Activated naive CD4-positive, alpha-beta T cell treated with Interleukin-2 at 50 U/mL for 16 hours (primary cell): ENCODE data around the gene LRCH3.

Experiments
- DNase-seq: peaks from one replicate; pipeline ENCODE4 v3.0.0-alpha.2; 2020

The LRCH3 gene

DNA sequence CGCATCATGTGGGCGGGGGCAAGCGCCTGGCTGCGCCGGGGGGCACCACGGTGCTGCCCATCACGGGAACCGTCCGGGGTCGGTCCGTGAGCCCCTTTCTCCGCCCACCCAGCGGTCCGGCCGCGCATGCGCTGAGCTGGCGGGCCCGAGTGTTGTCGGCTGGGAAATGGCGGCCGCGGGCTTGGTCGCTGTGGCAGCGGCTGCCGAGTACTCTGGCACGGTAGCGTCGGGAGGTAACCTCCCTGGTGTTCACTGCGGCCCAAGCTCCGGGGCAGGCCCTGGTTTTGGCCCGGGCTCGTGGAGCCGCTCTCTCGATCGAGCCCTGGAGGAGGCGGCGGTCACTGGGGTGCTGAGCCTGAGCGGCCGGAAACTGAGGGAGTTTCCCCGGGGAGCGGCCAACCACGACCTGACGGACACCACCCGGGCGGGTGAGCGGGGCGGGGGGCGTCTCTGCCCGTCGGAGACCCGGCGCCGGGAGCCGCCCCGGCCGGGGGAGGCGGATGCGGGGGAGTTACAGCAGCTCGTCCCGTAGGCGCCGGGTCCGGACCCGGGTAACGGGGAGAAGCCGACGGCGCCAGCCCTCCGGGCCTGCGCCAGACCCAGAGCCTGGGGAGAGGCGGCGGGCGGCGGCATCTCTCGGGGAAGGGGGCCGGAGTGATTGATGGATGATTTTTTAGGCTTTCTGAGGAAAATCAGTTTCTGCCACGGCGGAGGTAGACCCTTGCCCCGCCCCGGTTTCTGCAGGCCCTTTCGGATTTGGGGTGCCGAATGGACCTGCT, at the start of gene LRCH3:
Gene LRCH3 (plus strand): TSS at position 142 of the 779 bp plus-strand sequence. CDS start 25 bp downstream, at position 167.
- peak; percentile 85 for DNase-seq

DNA sequence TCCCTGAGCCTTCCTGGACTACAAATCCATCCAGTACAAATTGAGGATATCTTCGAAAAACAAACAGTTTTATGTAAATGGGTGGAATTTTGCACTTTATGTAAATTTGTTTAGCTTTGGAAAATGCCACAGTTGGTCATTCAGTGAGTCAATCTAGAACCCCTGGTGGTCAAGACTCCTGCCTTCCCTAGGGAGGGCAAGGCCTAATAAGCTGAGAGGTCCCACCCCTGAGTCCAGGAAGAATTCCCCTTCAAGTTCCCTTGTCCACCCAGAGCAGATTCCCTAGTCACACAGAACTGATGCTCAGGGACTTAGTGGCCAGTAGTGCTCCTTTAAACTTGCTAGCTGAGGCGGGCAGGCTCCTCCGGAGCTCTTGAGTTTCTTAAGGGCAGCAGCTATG, 48.3 kb upstream of the LRCH3 start:
- no peak for DNase-seq

DNA sequence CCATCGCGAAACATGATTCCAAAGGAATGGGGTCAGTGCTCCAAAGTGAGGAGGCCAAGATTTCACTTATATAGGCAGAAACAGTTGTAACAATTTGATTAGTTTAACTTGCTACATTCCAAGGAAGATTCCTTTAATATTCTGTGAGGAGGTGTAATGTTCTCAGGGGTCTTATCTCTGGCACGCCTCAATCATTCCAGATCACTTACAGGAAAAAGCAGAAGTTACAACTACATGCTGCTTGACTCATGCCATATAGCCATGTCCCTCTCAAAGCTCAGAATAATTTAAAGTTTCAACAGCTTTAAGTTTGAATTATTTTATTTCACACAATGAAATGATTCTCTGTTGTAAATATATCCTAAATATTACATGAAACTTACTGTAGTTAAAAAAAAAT, 44.8 kb upstream of the LRCH3 start:
- no peak for DNase-seq

DNA sequence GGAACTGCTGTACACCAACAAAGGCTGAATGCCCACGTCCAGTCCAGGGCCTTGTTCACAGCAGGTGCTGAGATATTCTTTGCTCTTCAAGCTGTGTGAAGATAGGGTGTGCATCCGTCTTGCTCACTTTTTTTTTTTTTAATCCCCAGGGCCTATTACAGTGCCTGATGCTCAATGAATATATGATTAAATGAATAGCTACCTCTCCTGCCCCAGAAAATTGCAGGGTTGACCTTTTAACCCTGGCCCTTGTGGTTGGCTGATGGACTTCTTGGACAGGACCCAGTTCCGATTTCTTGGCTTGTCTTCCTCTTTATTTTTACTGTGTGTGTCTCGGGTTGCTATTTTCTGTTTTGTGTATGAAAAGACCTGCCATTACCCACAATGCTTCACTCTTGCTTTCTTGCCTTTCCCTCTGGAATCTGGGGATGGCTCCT, 44.2 kb upstream of the LRCH3 start:
- no peak for DNase-seq

DNA sequence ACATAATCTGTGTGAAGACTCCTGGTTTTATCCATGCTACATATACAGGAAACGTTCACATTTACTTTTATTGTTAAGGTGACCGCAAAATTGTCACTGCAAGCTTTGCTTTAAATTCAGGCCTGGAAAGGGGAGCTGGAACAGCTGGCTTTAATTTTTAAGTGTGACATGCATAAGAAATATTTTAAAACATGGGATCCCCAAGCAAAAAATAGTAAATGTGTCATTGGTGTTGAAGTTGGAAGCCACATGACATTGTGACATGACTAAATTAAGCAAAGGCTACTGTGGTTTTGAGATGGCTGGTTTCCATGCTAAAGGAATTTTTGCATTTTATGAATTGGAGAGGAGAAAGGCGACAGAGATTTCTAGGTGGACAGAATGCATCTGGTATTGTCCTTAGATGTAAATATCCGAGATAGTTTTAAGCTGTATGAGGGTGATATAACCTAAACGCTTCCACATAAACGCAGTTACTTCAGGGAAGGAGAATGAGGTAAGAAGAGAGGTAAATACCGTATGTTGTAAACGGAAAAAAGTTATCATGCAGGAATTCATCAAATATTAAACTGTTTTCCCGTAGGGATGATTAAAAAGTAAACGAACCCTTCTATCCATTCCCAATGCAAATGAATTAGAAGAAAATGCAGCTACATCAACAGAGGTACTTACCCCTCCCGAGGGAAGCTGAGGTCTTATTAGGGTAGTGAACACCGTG, 42.3 kb upstream of the LRCH3 start:
- no peak for DNase-seq

DNA sequence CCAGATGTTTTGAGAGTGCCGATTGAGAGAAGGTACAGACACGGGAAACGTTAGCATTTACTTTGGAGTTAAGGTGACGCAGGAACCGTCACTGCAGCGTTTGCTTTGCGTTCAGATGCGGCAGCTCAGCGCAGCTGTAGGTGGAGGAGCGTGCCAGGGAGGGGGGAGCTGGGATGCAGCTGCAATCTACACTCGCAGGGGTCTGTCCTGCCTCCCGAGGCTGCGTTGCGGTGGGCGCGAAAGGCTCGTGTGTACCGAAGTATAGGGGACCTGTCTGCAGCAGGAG, 41.8 kb upstream of the LRCH3 start:
- peak; percentile 66 for DNase-seq

DNA sequence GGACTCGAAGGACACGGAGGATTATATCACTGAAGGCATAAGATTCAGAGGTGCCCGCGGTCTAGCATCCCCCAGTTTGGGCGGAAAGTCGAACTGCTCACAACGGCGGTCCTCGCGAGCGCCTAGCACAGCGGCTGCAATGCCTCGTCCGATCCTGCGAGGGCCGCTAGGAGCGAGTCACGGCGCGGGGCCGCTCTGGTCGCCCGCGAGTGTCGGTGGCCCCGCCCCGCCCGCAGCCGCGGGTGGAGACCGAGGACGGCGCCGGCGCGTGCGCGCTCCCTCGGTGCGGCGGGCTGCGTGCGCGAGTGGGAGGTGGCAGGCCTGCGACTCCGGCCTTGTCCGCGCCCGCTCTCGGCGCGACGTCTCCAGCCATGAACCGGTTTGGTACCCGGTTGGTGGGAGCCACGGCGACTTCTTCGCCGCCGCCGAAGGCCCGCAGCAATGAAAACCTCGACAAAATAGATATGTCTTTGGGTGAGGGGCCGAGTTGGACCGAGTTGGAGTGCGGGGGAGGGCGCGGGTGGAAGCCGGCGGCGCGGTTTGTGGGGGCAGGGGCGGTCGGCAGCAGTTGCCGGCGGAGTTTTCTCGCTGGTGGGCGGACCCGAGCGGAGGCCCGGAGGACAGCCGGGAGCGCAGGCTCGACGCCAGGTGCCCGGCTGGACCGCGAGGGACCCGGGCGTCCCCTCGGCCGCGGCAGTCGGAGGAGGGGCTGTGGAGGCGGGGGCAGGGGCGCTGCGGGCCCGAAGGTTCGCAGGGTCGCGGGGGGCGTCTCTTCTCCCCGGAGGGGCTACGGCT, 41.3 kb upstream of the LRCH3 start, which contains the start of gene FYTTD1:
Gene FYTTD1 (plus strand): TSS at position 283 of the 795 bp plus-strand sequence. CDS start 89 bp downstream, at position 372.
- peak; percentile 88 for DNase-seq

DNA sequence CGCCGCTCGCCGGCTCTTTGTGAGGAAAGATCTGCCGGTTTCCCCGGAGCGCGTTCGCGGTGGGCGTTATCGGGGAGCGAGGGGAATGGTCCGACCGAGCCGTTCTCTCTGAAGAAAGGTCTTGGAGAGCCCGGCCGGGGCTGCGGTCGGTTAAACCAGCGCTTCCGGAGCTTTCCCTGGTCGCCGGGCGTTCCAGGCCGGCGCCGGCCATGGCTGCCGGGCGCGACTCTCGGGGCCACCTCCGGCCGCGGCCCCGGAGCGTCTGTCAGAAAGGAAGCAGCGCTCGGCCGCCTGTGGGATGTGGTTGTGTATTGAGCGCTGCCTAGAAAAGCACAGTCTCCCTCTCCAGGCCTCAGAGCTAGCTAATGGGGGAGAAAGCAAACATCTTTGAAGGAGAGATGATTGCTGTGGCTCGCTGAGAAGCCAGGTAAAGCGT, 40.6 kb upstream of the LRCH3 start:
- peak; percentile 57 for DNase-seq

DNA sequence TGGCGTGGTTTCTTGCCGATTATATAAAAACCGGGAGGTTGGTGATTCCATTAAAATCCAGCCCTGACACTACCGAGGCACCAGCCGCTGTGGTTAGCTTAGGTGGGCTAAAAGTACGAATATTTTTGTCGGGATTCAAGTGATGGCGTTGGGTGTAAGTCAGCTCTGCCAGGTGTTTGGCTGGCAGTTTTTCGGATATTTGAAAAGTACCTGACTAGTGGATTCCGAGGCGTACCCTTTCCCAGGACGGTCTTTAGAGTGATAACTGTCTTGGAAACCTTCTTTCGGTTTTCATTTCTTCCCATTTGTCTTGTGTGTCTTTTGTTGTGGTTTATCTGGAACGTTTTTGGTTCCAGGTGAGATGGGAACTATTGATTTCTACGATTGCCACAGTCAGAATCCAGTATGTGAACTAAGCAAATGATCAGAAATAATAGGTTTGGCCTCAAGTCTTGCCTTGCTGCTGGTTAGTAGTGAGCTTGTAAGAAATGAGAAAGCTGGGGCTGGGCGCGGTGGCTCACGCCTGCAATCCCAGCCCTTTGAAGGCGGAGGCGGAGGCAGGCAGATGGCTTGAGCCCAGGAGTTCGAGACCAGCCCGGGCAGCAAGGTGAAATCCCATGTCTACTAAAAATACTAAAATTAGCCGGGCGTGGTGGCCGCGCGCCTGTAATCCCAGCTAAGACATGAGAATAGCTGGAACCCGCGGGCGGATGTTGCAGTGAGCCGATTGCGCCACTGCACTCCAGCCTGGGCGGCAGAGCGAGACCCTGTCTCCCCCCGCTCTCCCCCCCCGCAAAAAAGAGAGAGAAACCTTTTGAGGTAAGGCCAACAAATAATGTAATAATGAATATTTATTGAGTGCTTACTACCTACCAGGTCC, 40.0 kb upstream of the LRCH3 start:
- peak; percentile 44 for DNase-seq

DNA sequence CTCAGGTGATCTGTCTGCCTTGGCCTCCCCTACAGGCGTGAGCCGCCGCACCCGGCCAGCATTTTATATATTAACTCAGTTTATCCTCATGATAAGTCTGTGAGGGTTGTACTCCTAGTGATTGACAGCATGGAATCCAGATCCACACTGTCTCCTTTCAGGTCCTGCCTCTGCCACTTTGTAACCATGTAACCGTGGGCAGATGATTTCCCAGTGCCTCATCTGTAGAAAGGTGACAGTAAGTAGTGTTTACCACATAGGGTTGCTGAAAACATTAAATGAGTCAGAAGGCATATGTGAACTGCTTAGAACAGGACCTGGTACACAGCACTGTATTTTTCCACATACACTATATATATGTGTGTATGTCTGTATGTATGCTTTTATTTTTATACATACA, 38.9 kb upstream of the LRCH3 start:
- peak; percentile 26 for DNase-seq

DNA sequence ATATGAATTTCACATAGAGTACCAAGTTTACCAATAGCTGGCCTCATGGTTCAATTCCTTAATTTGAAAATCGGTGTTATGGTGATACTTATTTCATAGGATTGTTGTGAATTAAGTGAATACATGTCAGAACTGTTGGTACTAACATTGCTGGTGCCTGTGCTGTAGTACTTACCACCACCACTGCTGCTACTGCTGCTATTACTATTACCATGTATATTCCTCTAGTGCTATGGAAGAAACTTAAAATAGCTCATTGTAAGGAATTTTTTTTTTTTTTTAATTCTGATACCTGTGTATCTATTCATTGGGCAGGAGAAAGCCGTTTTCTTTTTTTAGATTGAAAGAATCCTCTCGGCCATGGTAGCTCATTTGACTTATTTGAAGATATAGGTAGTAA, 37.8 kb upstream of the LRCH3 start:
- no peak for DNase-seq

DNA sequence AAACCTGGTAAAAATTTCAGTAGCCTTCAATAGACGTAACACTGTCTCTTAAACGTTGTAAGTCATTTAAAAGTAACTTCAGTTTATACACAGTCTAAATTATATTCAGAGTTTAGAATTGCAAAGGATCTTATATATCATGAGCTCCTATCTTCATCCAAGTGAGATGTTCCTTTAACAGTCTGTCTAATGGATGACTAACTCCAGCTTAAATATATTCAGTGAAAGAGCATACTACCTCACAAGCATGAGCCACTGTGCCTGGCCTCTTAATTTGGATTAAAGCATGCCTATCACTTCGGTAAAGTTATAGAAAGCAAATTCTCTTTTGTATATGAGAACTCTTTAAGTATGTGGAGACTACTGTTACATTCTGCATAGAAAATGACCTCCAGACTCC, 34.4 kb upstream of the LRCH3 start:
- no peak for DNase-seq

DNA sequence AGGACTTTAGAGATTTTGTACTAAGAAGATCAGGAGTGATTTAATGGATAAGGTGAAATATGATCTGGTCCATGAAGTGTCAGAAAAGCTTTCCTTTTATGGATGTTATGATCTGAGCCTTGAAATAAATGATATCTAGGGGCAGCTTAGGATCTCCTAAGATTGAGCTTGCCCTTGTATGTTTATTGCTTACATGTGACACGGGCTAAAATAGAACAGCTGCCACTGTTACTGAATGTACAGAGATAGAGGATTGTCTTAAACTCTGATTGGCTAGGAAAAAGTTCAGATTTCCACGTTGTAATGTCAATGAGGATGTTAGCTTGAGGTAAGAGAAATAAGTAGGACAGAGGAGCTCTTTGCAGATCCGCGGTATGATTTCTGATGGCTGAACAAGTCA, 32.5 kb upstream of the LRCH3 start:
- DNase-seq, result no peak

DNA sequence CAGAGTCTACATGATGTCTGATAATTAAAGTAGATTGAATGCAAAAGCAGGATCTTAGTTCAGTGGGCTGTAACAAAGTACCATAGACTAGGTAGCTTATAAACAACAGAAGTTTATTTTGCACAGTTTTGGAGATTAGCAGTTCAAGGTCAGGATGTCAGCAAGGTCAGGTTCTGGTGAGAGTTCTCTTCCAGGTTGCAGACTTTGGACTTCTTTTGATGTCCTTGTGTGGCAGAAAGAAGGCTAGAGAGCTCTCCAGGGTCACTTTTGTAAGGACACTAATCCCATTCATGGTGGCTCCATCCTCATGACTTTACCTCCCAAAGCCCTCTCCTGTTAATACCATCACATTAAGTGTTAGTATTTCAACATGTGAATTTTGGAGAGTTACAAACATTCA, 29.3 kb upstream of the LRCH3 start:
- DNase-seq, result no peak

DNA sequence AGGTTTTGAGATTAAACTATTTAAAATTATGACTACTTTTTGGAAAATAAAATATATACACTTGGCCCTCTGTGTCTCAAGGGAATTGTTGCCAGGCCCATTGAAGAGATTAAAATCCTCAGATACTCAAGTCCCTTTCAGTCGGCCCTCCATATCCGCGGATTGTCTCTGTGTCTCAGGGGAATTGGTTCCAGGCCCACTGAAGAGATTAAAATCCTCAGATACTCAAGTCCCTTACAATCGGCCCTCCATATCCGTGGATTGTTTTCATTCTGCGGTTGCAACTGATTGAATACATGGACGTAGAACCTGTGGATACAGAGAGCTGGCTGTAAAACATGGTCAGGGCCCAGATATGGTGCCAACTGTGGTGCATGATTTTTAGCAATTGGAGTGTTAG, 15.7 kb upstream of the LRCH3 start:
- DNase-seq, result no peak

DNA sequence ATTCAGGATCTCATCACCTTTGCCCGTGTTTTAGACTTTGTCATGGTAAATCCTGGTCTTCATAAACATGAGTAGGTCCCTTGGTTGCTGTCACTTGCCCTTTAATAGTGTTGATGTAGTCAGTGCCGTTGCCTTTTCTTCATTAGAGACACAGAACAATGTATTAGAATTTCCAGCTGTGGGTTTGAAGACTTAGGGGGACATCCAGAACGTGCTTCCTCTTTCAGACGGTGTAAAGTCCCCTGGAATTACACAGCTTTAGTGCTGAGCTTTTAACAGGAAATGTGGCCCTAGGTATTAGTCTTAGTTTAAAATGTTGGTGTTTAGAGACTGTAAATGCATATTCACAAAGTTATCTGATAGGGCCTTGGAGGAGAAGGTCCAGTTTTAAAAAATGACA, 8.8 kb upstream of the LRCH3 start:
- no peak for DNase-seq

DNA sequence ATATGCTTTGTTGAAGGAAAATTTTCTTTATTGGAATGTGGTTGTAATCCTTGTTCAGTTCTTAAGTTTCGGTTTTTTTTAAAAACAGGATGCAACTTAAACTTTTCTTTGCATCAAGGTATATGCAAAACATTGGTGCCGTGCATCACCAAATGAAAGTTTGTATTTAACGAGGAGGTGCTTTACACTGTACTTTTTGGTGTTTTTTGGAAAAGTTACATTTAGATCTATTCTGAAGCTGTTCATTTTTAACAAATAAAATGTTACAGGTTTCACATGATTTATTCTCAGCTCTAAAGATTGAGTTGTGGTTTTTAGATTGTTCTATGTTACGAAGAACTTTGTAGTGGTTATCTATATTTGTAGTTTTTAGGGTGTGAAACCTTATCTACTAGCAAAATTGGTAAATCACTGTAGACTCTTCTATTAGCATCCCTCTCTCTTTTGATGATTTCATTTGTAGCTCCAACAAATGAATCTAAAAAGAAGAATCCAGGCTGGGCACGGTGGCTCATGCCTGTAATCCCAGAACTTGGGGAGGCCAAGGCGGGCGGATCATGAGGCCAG, 7.0 kb upstream of the LRCH3 start:
- DNase-seq, result no peak

DNA sequence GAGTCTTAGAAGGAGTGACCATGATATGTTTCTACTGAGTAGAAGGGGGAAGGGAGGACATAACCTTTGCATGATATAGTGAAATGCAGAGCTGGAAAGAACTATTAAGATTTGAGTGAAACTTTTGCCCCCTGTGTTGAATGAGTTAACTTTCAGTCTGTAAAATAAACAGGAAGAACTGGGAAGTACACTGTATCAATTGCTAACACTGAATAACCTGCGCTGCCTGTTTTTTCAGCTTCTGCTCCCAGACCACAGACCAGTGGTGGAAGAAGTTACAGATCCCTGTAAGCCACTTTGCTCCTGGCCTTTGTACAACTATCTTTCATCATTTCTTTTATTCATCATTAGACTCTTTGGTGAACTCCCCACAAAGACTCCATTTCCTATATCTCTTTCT, 3.6 kb upstream of the LRCH3 start:
- DNase-seq, result no peak

DNA sequence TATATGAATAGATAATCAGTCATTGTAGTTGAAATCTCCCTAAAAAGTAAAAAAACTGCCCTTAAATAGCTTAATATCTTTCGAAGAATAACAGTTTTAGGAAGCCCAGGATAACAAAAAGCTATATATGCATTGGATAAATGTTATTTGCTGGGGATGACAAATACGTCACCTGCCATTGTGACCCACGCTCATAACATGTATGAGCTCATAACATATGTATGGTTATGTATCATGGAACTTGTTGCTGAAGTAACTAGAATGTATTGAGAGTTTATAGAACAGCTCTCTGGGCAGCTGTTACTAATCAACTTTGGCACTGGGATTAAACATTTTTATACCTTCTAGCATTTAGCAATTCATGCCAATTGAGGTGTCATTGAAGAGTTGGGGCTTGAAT, 1.7 kb upstream of the LRCH3 start:
- DNase-seq, result no peak

DNA sequence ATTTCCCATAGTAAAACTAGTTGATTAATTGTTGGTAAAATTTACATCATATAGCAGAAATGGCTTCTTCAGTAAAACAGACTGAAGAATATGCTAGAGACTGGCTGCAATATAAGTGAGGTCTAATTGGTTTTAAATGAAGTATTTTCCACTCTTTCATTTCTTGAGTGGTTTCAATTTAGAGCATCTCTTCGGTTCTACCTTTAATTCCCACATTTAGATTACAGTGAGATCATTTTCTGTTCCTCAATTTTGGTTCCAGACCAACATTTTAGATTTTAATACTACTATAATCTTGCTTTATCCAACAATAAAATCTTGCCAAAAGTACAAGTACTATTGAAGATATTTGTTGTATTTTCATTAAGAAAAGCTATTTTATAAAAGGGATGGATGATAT, 1.0 kb upstream of the LRCH3 start:
- DNase-seq, result no peak

DNA sequence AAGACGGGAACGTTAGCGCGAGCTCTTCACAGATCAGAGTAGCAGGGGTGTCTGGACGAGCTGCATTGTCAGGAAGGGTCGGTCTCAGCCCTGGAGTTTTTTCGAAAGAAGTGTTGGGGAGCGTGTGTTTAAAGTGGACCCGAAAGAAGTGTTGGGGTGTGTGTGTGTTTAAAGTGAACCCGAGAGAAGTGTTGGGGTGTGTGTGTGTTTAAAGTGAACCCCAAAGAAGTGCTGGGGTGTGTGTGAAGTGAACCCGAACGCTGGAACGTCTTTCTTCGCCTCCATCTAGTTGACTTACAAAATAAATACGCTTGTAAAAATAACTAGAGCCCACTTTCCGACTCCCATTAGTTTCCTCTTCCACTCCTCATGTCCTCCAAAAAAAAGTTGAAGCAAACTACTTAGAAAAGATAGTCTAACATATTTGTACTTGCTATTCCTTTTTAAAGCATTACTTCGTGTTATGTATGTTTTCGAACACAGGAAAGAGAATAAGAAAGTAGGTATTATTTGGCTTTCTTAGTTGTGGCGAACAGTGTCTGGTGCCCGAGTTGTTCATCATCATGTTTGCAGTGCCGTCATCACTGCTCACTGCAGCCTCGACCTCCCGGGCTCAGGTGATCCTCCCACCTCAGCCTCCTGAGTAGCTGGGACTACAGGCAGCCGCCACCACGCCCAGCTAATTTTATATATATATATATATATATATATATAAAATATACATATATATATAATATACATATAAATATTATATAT, 1.0 kb downstream of the LRCH3 start:
- peak; percentile 44 for DNase-seq

DNA sequence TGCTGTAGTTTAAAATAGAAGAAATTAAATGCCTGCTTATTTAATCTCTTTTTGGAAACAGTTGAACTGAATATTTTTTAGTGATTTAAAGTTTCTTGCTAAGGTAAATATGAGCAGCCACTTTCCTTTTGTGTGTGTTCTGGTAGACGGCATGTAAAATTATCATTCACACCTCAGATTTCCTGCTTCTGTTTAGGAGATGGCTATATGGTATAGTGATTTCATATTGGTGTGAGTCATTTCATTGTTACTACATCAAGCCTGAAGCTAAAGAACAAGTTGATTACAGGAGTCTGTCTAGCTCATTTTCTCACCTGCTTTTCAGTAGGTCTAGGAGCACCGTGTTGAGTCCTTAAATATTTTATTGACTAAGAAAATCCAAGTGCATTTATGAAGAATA, 2.2 kb downstream of the LRCH3 start:
- no peak for DNase-seq
